H9 (cell line): Measurements from ENCODE around the gene CABLES2. TPM values are rescaled to one million over a fixed set of nuclear protein-coding genes. Genes with fewer than 3 reads are reported as not detected.

Experiments used
- DNase-seq: peaks from one replicate; pipeline ENCODE4 v3.0.0-alpha.2; 2017
- H2AFZ ChIP-seq: one replicate; pipeline ENCODE4 v1.6.1; 2013; ENCODE audit warnings: mild to moderate bottlenecking, low read length, control low read depth, moderate library complexity
- H2AK5ac ChIP-seq: 2 replicates; pipeline ENCODE4 v1.6.1; 2013; ENCODE audit warnings: low read length, control low read depth, mixed read lengths; ENCODE audit not compliant: insufficient read length
- H2BK120ac ChIP-seq: one replicate; pipeline ENCODE4 v1.6.1; 2013; ENCODE audit warnings: low read depth, mild to moderate bottlenecking, low read length, control low read depth, inconsistent platforms; ENCODE audit not compliant: poor library complexity, severe bottlenecking
- H2BK12ac ChIP-seq: 2 replicates; pipeline ENCODE4 v1.6.1; 2013; ENCODE audit warnings: low read length, control low read depth, mixed read lengths, low read depth; ENCODE audit not compliant: insufficient read length
- H2BK15ac ChIP-seq: 2 replicates; pipeline ENCODE4 v1.6.1; 2013; ENCODE audit warnings: low read depth, low read length, control low read depth
- H2BK20ac ChIP-seq: one replicate; pipeline ENCODE4 v1.6.1; 2013; ENCODE audit warnings: low read depth, mild to moderate bottlenecking, low read length, control low read depth, inconsistent platforms; ENCODE audit not compliant: poor library complexity, severe bottlenecking
- H2BK5ac ChIP-seq: 2 replicates; pipeline ENCODE4 v1.6.1; 2013; ENCODE audit warnings: low read length, control low read depth, mixed read lengths; ENCODE audit not compliant: insufficient read length
- H3K14ac ChIP-seq: 2 replicates; pipeline ENCODE4 v1.6.1; 2013; ENCODE audit warnings: low read length, control low read depth; ENCODE audit not compliant: insufficient read depth
- H3K18ac ChIP-seq: 2 replicates; pipeline ENCODE4 v1.6.1; 2013; ENCODE audit warnings: low read depth, mild to moderate bottlenecking, mixed read lengths, low read length, control low read depth; ENCODE audit not compliant: insufficient read length
- H3K23ac ChIP-seq: 2 replicates; pipeline ENCODE4 v1.6.1; 2013; ENCODE audit warnings: low read length, control low read depth, mixed read lengths, low read depth; ENCODE audit not compliant: insufficient read length
- H3K23me2 ChIP-seq: 2 replicates; pipeline ENCODE4 v1.6.1; 2013; ENCODE audit warnings: low read depth, mild to moderate bottlenecking, mixed read lengths, low read length, control low read depth; ENCODE audit not compliant: insufficient read length, poor library complexity, severe bottlenecking
- H3K27ac ChIP-seq: 2 replicates; pipeline ENCODE4 v1.5.1; 2013; ENCODE audit warnings: low read length, control low read depth, mixed read lengths, low read depth; ENCODE audit not compliant: insufficient read length
- H3K27me3 ChIP-seq: 2 replicates; pipeline ENCODE4 v1.6.1; 2013; ENCODE audit warnings: low read length, control low read depth, inconsistent platforms; ENCODE audit not compliant: insufficient read depth
- H3K4ac ChIP-seq: 2 replicates; pipeline ENCODE4 v1.6.1; 2013; ENCODE audit warnings: low read depth, mild to moderate bottlenecking, control low read depth, inconsistent platforms, low read length, moderate library complexity
- H3K4me1 ChIP-seq: 2 replicates; pipeline ENCODE4 v1.6.1; 2013; ENCODE audit warnings: low read length, control low read depth, inconsistent platforms; ENCODE audit not compliant: insufficient read depth
- H3K4me2 ChIP-seq: 2 replicates; pipeline ENCODE4 v1.6.1; 2013; ENCODE audit warnings: low read length, control low read depth, mixed read lengths; ENCODE audit not compliant: insufficient read length, insufficient read depth
- H3K56ac ChIP-seq: 2 replicates; pipeline ENCODE4 v1.6.1; 2013; ENCODE audit warnings: low read depth, mild to moderate bottlenecking, mixed read lengths, low read length, control low read depth; ENCODE audit not compliant: insufficient read length
- H3K79me1 ChIP-seq: 2 replicates; pipeline ENCODE4 v1.6.1; 2013; ENCODE audit warnings: low read depth, mild to moderate bottlenecking, moderate library complexity, low read length, control low read depth, inconsistent platforms; ENCODE audit not compliant: insufficient read depth, poor library complexity, severe bottlenecking
- H3K79me2 ChIP-seq: 2 replicates; pipeline ENCODE4 v1.6.1; 2013; ENCODE audit warnings: low read length, control low read depth, inconsistent platforms; ENCODE audit not compliant: insufficient read depth
- H3K9ac ChIP-seq: 2 replicates; pipeline ENCODE4 v1.6.1; 2013; ENCODE audit warnings: low read length, control low read depth, mixed read lengths; ENCODE audit not compliant: insufficient read length; ENCODE audit errors: extremely low read depth
- H3K9me3 ChIP-seq: one replicate; pipeline ENCODE4 v1.6.1; 2013; ENCODE audit warnings: low read depth, low read length, inconsistent platforms; ENCODE audit not compliant: control insufficient read depth
- H3T11ph ChIP-seq: one replicate; pipeline ENCODE4 v1.6.1; 2013; ENCODE audit warnings: mild to moderate bottlenecking, low read length, control low read depth, inconsistent platforms
- H4K20me1 ChIP-seq: one replicate; pipeline ENCODE4 v1.6.1; 2013; ENCODE audit not compliant: control insufficient read depth, insufficient read length, insufficient read depth
- H4K5ac ChIP-seq: 2 replicates; pipeline ENCODE4 v1.6.1; 2013; ENCODE audit warnings: low read depth, mild to moderate bottlenecking, mixed read lengths, low read length, control low read depth; ENCODE audit not compliant: insufficient read length
- H4K8ac ChIP-seq: replicated peaks from 2 replicates; pipeline ENCODE4 v1.6.1; 2013; ENCODE audit warnings: low read length, control low read depth, mixed read lengths, low read depth; ENCODE audit not compliant: insufficient read length
- H4K91ac ChIP-seq: 2 replicates; pipeline ENCODE4 v1.6.1; 2013; ENCODE audit warnings: low read depth, mild to moderate bottlenecking, moderate library complexity, mixed read lengths, low read length, control low read depth; ENCODE audit not compliant: insufficient read length
- H3K27ac Mint-ChIP-seq, 3 experiments: 2 replicates in 2 of 3; 3 replicates in 1 of 3; pipeline ENCODE4 v1.8.0; 2020 to 2021; ENCODE audit warnings: mixed read lengths in 3 of 3, mild to moderate bottlenecking in 1 of 3, moderate library complexity in 1 of 3
- H3K27me3 Mint-ChIP-seq: 2 replicates; pipeline ENCODE4 v1.8.0; 2021; ENCODE audit warnings: low read depth, mild to moderate bottlenecking, moderate library complexity, mixed read lengths
- H3K36me3 Mint-ChIP-seq, 3 experiments: 2 replicates in 2 of 3; 3 replicates in 1 of 3; pipeline ENCODE4 v1.8.0; 2020 to 2021; ENCODE audit warnings: low read depth in 3 of 3, mixed read lengths in 3 of 3; ENCODE audit not compliant: insufficient read depth in 1 of 3
- H3K4me1 Mint-ChIP-seq, 2 experiments: 2 replicates each; pipeline ENCODE4 v1.8.0; 2020; ENCODE audit warnings: mixed read lengths in 2 of 2
- H3K4me3 Mint-ChIP-seq, 2 experiments: 2 replicates in 1 of 2; 3 replicates in 1 of 2; pipeline ENCODE4 v1.8.0; 2020 to 2021; ENCODE audit warnings: mild to moderate bottlenecking in 2 of 2, mixed read lengths in 2 of 2, moderate library complexity in 1 of 2
- H3K9me3 Mint-ChIP-seq, 2 experiments: 2 replicates in 1 of 2; 3 replicates in 1 of 2; pipeline ENCODE4 v1.8.0; 2020; ENCODE audit warnings: mild to moderate bottlenecking in 2 of 2, mixed read lengths in 2 of 2, moderate library complexity in 1 of 2
- WGBS: extraction: QIAGEN DNeasy Blood & Tissue Kit; methylation state at CpG from one replicate; pipeline ENCODE4 v1.1.7; 2013; ENCODE audit warnings: missing lambda C conversion rate, low lambda C conversion rate, mixed read lengths; ENCODE audit not compliant: insufficient read length; ENCODE audit errors: extremely low coverage; 5-methylcytosine and 5-hydroxymethylcytosine counted together
- total RNA-seq: library from RNA; stranded (reverse); gene quantifications from 2 replicates; pipeline ENCODE4 v1.2.1, GENCODE V29; 2021
- TF ChIP-seq, protein P1 (sequence below): fragments of 200-600 bp; sonication (generic); conservative IDR thresholded peaks from 3 replicates; pipeline ENCODE4 v1.8.0; 2021; ENCODE audit warnings: antibody characterized with exemption, mild to moderate bottlenecking

The CABLES2 gene
- total RNA-seq, 1 experiment from 2014 or later, result 10.8 TPM

DNA sequence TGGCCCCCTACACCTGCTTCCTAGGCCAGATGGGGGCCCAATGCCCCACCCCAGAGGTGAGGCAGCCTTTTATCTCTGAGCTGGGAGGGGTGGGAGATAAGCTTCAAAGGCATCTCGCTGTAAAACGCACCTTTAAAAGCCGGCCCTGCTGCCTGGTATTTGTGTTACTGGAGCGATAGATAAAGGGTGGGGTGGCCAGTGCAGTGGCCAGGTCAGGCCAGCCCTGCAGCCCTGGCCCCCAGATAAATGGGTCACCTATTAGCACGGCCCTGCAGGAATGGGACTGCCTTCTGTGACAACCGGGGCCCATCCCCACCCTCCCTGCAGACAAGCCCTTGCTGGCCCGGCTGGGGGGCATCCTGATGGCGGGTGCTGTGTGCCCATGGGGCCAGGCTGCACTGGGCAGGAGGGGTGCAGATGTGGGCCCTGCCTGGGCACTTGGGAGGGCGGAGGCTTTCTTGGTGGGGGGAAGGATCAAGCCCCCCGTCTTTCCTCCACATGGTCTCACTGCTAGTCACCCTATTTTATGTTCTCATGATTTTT is 23.3 kb upstream of the CABLES2 start:
- no peaks in the 10 kb centered on the region for H3K79me1 ChIP-seq
- H2BK15ac ChIP-seq, result no peak overlapping the region
- H2BK5ac ChIP-seq, result no peak overlapping the region
- no peaks in the 10 kb centered on the region for H4K20me1 ChIP-seq
- WGBS, result no CpG with 5 or more reads among the region's 10 CpGs
- H2AFZ ChIP-seq, result no peak overlapping the region
- no peak overlapping the region for H3K4ac ChIP-seq
- H2AK5ac ChIP-seq, result no peak overlapping the region
- peaks cover 3% of the 10 kb centered on the region; the same call in 1 of the 2 replicates for H3K4me1 ChIP-seq
- H3K27ac ChIP-seq, result no peak overlapping the region
- H3T11ph ChIP-seq, result no peak overlapping the region
- TF ChIP-seq, protein P1, sequence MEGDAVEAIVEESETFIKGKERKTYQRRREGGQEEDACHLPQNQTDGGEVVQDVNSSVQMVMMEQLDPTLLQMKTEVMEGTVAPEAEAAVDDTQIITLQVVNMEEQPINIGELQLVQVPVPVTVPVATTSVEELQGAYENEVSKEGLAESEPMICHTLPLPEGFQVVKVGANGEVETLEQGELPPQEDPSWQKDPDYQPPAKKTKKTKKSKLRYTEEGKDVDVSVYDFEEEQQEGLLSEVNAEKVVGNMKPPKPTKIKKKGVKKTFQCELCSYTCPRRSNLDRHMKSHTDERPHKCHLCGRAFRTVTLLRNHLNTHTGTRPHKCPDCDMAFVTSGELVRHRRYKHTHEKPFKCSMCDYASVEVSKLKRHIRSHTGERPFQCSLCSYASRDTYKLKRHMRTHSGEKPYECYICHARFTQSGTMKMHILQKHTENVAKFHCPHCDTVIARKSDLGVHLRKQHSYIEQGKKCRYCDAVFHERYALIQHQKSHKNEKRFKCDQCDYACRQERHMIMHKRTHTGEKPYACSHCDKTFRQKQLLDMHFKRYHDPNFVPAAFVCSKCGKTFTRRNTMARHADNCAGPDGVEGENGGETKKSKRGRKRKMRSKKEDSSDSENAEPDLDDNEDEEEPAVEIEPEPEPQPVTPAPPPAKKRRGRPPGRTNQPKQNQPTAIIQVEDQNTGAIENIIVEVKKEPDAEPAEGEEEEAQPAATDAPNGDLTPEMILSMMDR, result no peak
- Mint-ChIP-seq H3K9me3 (peaks cover 0 to 3% of the 10 kb centered on the region in 2 experiments; a peak in 1 of 5 replicates), H3K4me1 (peaks cover 21 to 51% of the 10 kb centered on the region in 2 experiments), H3K4me3 (no peak overlapping the region), H3K36me3 (0 out of 7 replicates have a peak, but pooled peaks cover 0 to 4% (median 0%) of the 10 kb centered on the region in 3 experiments), H3K27ac (no peak overlapping the region), H3K27me3 (peaks cover 33% of the 10 kb centered on the region)
- no peak overlapping the region for H4K5ac ChIP-seq
- H3K18ac ChIP-seq, result no peak overlapping the region
- no peak overlapping the region for H2BK120ac ChIP-seq
- no peak overlapping the region for H2BK12ac ChIP-seq
- no peak overlapping the region for H3K4me2 ChIP-seq
- H3K14ac ChIP-seq, result no peak overlapping the region
- H3K9ac ChIP-seq, result no peak overlapping the region
- H2BK20ac ChIP-seq, result no peak overlapping the region
- H3K56ac ChIP-seq, result no peak overlapping the region
- no peak overlapping the region for H4K8ac ChIP-seq
- DNase-seq, result no peak
- no peaks in the 10 kb centered on the region for H3K9me3 ChIP-seq
- H4K91ac ChIP-seq, result no peak overlapping the region
- H3K79me2 ChIP-seq, result no peaks in the 10 kb centered on the region
- no peaks in the 10 kb centered on the region for H3K23me2 ChIP-seq
- H3K27me3 ChIP-seq, result no peaks in the 10 kb centered on the region
- no peak overlapping the region for H3K23ac ChIP-seq
